Measurements from ENCODE around the gene ISG15. TPM values are rescaled to one million over a fixed set of nuclear protein-coding genes. Genes with fewer than 3 reads are reported as not detected.
A peak's percentile ranks its signal among the peaks of the same experiment; 100 is the strongest.

Gene ISG15
- total and polyA plus RNA-seq, 4 donors = 12.7 to 234 (median 131) TPM

DNA sequence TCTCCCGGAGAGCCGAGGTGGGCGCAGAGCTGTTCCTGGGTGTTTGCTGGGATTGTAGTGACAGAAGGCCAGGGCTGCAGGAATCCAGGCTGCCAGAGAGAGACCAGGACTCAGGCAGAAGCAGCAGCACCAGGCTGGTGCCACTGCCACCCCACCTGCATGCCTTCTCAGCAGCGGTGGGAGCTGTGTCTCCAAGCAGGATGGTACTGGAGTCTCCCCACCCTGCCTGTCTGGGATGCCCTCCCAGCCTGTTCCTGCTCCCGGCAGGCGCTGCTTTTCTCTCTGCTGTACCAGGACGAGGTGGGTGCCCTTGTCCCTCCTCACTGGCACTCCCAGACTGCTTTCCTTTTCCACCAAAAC is 8.9 kb upstream of the ISG15 start:
- H3K9me3 ChIP-seq (ENCODE audit: control insufficient read depth in 4 of 4, insufficient read depth in 3 of 4, low read length in 3 of 4) = no peaks in the 10 kb centered on the region
- H3K27ac ChIP-seq (ENCODE audit: low read depth in 1 of 2, low read length in 1 of 2) = no peak overlapping the region
- ATAC-seq (ENCODE audit: insufficient read depth, low FRiP score) (no peak), DNase-seq (no peak)
- H3K36me3 ChIP-seq (ENCODE audit: control insufficient read depth in 4 of 4, insufficient read depth in 4 of 4, low read length in 4 of 4) = no peaks in the 10 kb centered on the region
- peaks cover 0 to 26% (median 17%) of the 10 kb centered on the region in 5 donors for H3K4me1 ChIP-seq (ENCODE audit: control insufficient read depth in 5 of 5, insufficient read depth in 5 of 5, low read length in 5 of 5)
- WGBS, 2 donors = 48 to 62% methylated on average over 7 of the region's 7 CpGs
- H3K4me3 ChIP-seq = no peak overlapping the region
- TF ChIP-seq, protein P1, sequence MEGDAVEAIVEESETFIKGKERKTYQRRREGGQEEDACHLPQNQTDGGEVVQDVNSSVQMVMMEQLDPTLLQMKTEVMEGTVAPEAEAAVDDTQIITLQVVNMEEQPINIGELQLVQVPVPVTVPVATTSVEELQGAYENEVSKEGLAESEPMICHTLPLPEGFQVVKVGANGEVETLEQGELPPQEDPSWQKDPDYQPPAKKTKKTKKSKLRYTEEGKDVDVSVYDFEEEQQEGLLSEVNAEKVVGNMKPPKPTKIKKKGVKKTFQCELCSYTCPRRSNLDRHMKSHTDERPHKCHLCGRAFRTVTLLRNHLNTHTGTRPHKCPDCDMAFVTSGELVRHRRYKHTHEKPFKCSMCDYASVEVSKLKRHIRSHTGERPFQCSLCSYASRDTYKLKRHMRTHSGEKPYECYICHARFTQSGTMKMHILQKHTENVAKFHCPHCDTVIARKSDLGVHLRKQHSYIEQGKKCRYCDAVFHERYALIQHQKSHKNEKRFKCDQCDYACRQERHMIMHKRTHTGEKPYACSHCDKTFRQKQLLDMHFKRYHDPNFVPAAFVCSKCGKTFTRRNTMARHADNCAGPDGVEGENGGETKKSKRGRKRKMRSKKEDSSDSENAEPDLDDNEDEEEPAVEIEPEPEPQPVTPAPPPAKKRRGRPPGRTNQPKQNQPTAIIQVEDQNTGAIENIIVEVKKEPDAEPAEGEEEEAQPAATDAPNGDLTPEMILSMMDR (IDR thresholded peaks at IDR 0.05; ENCODE audit: control extremely low read depth, extremely low read depth) = no peak
- no peaks in the 10 kb centered on the region for H3K27me3 ChIP-seq (ENCODE audit: control insufficient read depth in 3 of 3, insufficient read depth in 3 of 3, low read length in 2 of 3)
- H3K9ac ChIP-seq (ENCODE audit: insufficient read depth in 1 of 2, low read length in 2 of 2) = no peak overlapping the region

DNA sequence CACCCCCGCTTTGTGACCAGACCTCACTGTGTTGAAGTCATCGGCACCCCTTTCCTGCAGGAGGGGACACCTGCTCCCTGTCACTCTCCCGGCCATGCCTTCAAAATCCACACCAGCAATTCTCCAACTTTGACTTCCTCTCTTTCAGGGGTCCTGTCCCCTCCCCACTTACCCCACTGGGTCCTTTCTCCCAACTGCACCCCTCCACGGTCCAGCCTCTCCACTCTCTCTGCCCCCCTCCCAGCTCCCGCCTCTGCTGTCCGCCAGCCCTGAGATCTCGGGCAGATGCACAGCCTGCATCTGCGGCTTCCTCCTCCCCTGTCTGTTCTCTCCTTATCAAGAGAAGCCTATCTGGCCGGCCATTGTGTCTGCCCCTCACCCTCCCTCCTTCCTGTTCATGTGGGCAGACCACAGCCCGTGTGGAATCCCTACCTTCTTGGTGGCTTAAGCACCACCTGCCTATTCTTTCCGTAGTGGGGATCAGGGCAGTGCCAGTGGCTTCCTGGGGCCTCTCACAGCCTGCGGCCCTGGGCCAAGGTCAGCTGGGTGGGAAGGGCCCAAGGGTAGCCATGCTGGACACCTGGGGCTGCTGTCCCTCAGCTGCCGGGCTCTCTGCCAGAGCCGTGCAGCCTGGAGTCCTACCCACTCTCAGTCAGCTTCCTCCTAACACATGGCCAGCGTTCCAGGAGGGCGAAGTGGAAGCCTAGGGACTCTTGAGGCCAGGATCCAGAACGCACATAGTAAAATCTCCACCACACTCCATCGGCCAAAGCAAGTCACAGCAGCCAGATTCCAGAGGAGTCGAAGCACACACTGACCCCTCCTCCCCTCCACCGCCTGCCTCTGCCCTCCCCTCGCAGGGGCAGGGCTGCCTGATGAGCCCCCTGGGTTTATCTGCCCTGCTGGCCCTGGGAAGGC is 8.3 kb upstream of the ISG15 start:
- TF ChIP-seq, protein P1 (IDR thresholded peaks at IDR 0.05; ENCODE audit: control extremely low read depth, extremely low read depth) = no peak
- ATAC-seq (ENCODE audit: insufficient read depth, low FRiP score) = no peak
- WGBS, 2 donors = 9 to 18% methylated on average over 21 of the region's 21 CpGs
- Histone ChIP-seq H3K36me3 (ENCODE audit: control insufficient read depth in 4 of 4, insufficient read depth in 4 of 4, low read length in 4 of 4) (no peaks in the 10 kb centered on the region), H3K27me3 (ENCODE audit: control insufficient read depth in 3 of 3, insufficient read depth in 3 of 3, low read length in 2 of 3) (no peaks in the 10 kb centered on the region), H3K9me3 (ENCODE audit: control insufficient read depth in 4 of 4, insufficient read depth in 3 of 4, low read length in 3 of 4) (no peaks in the 10 kb centered on the region), H3K4me3 (no peak overlapping the region), H3K9ac (ENCODE audit: insufficient read depth in 1 of 2, low read length in 2 of 2) (no peak overlapping the region), H3K27ac (ENCODE audit: low read depth in 1 of 2, low read length in 1 of 2) (peak overlapping the region in 1 of 2 donors; percentile 8), H3K4me1 (ENCODE audit: control insufficient read depth in 5 of 5, insufficient read depth in 5 of 5, low read length in 5 of 5) (peaks cover 0 to 24% (median 16%) of the 10 kb centered on the region in 5 donors)
- DNase-seq = peak; percentile 74 to 82 (median 75)

DNA sequence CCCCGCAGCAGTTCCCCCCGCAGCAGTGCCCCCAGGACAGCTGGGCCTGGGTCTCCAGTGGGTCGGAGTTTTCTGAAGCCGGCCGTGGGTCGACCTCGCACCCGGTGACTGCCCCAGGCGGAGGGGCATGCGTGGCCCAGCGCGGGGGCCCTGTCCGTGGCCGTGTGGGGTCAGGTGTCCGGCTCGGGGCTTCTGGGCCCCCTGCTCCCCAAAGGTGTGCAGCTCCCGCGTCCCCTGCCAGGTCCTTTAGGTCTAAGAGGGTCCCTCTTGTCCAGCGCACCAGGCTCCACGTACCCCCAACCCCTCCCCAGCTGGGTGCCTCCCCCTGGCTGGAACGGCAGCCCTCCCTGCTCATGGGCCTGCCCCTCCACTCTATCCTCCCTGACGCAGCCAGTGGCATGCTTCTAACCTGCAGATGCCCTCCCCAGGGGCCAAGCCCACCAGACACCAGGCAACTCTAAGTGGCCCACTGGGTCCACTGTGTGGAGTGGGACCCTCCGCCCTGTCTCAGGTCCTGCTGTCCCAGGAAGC is 7.5 kb upstream of the ISG15 start:
- TF ChIP-seq, protein P1 (IDR thresholded peaks at IDR 0.05; ENCODE audit: control extremely low read depth, extremely low read depth) = no peak
- H3K36me3 ChIP-seq (ENCODE audit: control insufficient read depth in 4 of 4, insufficient read depth in 4 of 4, low read length in 4 of 4) = no peaks in the 10 kb centered on the region
- no peaks in the 10 kb centered on the region for H3K27me3 ChIP-seq (ENCODE audit: control insufficient read depth in 3 of 3, insufficient read depth in 3 of 3, low read length in 2 of 3)
- H3K4me3 ChIP-seq = no peak overlapping the region
- 70 to 71% methylated on average over 14 to 23 of the region's 23 CpGs for WGBS, 2 donors
- H3K27ac ChIP-seq (ENCODE audit: low read depth in 1 of 2, low read length in 1 of 2) = no peak overlapping the region
- H3K4me1 ChIP-seq (ENCODE audit: control insufficient read depth in 5 of 5, insufficient read depth in 5 of 5, low read length in 5 of 5) = peaks cover 0 to 21% (median 16%) of the 10 kb centered on the region in 5 donors
- no peak overlapping the region for H3K9ac ChIP-seq (ENCODE audit: insufficient read depth in 1 of 2, low read length in 2 of 2)
- no peak for DNase-seq
- no peak for ATAC-seq (ENCODE audit: insufficient read depth, low FRiP score)
- no peaks in the 10 kb centered on the region for H3K9me3 ChIP-seq (ENCODE audit: control insufficient read depth in 4 of 4, insufficient read depth in 3 of 4, low read length in 3 of 4)
